Loucy (cell line): ENCODE measurements around the gene APOL2.

ENCODE experiments used
- H2AFZ ChIP-seq: fragments of 200-600 bp; sonication (generic); 2 replicates; pipeline ENCODE4 v1.6.0; 2016; ENCODE audit warnings: antibody characterized with exemption, mild to moderate bottlenecking, low read length, moderate library complexity
- H3F3A ChIP-seq: fragments of 200-600 bp; 2 replicates; pipeline ENCODE4 v1.6.0; 2016; ENCODE audit warnings: antibody characterized with exemption, low read depth, mild to moderate bottlenecking
- H3K27me3 ChIP-seq: fragments of 200-600 bp; sonication (generic); 2 replicates; pipeline ENCODE4 v1.6.1; 2014; ENCODE audit warnings: low read length, mild to moderate bottlenecking; ENCODE audit not compliant: insufficient read depth, poor library complexity, severe bottlenecking
- H3K36me3 ChIP-seq: fragments of 200-600 bp; sonication (generic); 2 replicates; pipeline ENCODE4 v1.6.1; 2016; ENCODE audit warnings: low read length; ENCODE audit not compliant: insufficient read depth
- H3K4me1 ChIP-seq: fragments of 200-600 bp; sonication (generic); 2 replicates; pipeline ENCODE4 v1.5.1; 2014; ENCODE audit warnings: low read length, mild to moderate bottlenecking; ENCODE audit not compliant: insufficient read depth, poor library complexity, severe bottlenecking
- H3K4me2 ChIP-seq: fragments of 200-600 bp; sonication (generic); 2 replicates; pipeline ENCODE4 v1.6.0; 2014; ENCODE audit warnings: antibody characterized with exemption, low read length, low read depth, mild to moderate bottlenecking; ENCODE audit not compliant: poor library complexity, severe bottlenecking
- H3K4me3 ChIP-seq: fragments of 200-600 bp; sonication (generic); 2 replicates; pipeline ENCODE4 v1.5.1; 2014; ENCODE audit warnings: low read length, mild to moderate bottlenecking, mixed read lengths; ENCODE audit not compliant: poor library complexity, severe bottlenecking
- H3K79me2 ChIP-seq: fragments of 200-600 bp; sonication (generic); 2 replicates; pipeline ENCODE4 v1.6.1; 2014; ENCODE audit warnings: low read length; ENCODE audit not compliant: insufficient read depth
- H3K9ac ChIP-seq: fragments of 200-600 bp; sonication (generic); 2 replicates; pipeline ENCODE4 v1.6.0; 2014; ENCODE audit warnings: mild to moderate bottlenecking, low read depth, low read length, moderate library complexity; ENCODE audit not compliant: poor library complexity, severe bottlenecking
- H3K9me2 ChIP-seq: fragments of 200-600 bp; sonication (generic); replicated peaks from 2 replicates; pipeline ENCODE4 v1.6.1; 2016; ENCODE audit warnings: low read depth, low read length, mixed read lengths
- H3K9me3 ChIP-seq: fragments of 200-600 bp; sonication (generic); 2 replicates; pipeline ENCODE4 v1.6.1; 2014; ENCODE audit warnings: mild to moderate bottlenecking, antibody characterized with exemption, low read length, low read depth; ENCODE audit not compliant: insufficient read depth
- H4K20me1 ChIP-seq: fragments of 200-600 bp; sonication (generic); 2 replicates; pipeline ENCODE4 v1.6.0; 2014; ENCODE audit warnings: antibody characterized with exemption, low read length, mild to moderate bottlenecking; ENCODE audit not compliant: insufficient read depth, poor library complexity, severe bottlenecking
- CTCF ChIP-seq: fragments of 200-600 bp; sonication (generic); conservative IDR thresholded peaks from 2 replicates; pipeline ENCODE4 v1.5.1; 2014; ENCODE audit warnings: mild to moderate bottlenecking, antibody characterized with exemption, low read length
- EZH2phosphoT487 ChIP-seq: fragments of 200-600 bp; IDR thresholded peaks from 2 replicates; pipeline ENCODE4 v1.6.1; 2018; ENCODE audit warnings: antibody characterized with exemption, mild to moderate bottlenecking, moderate library complexity, borderline replicate concordance

The APOL2 gene

GRCh38 chr22:36236388-36237319 is 2.7 kb downstream of the APOL2 start:
- no peaks in the 10 kb centered on the region for H3K27me3 ChIP-seq
- H3K9me2 ChIP-seq = no peaks in the 10 kb centered on the region
- peak overlapping the region; percentile 88 for H3K4me2 ChIP-seq
- peak overlapping the region; percentile 88 for H3K9ac ChIP-seq
- no peaks in the 10 kb centered on the region for H3K36me3 ChIP-seq
- peaks cover 33% of the 10 kb centered on the region for H3K79me2 ChIP-seq
- no peaks in the 10 kb centered on the region for H3K9me3 ChIP-seq
- peaks cover 47% of the 10 kb centered on the region for H3K4me1 ChIP-seq
- H2AFZ ChIP-seq = no peak overlapping the region
- H4K20me1 ChIP-seq = no peaks in the 10 kb centered on the region
- H3K4me3 ChIP-seq = peak overlapping the region; percentile 85
- no peak for TF ChIP-seq EZH2phosphoT487
- TF ChIP-seq CTCF = no peak
- H3F3A ChIP-seq = no peaks in the 10 kb centered on the region

DNA sequence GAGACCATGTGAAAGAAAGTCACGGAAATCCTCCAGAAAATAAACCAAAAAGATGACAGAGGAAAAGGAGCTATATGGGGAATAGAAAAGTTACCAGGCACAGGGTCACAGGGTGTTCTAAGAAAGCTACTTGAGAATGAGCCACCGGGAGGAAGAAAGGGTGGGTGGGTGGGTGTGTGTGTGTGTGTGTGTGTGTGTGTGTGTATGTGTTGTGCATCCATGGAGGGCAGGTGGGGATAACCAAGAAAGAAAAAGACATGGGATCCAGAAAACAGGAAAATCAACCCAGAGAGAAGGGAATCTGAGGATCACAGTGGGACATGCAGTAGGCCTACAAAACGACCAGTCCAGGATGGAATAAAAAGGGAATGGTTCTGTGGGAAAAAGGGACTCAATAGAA is 3.7 kb downstream of the APOL2 start:
- TF ChIP-seq EZH2phosphoT487 (no peak), CTCF (no peak)
- H3K9ac ChIP-seq = no peak overlapping the region
- H2AFZ ChIP-seq = no peak overlapping the region
- no peaks in the 10 kb centered on the region for H3K9me3 ChIP-seq
- no peaks in the 10 kb centered on the region for H3K9me2 ChIP-seq
- H3K79me2 ChIP-seq = peaks cover 33% of the 10 kb centered on the region
- no peaks in the 10 kb centered on the region for H3K27me3 ChIP-seq
- H3K4me2 ChIP-seq = peak overlapping the region; percentile 88
- H4K20me1 ChIP-seq = no peaks in the 10 kb centered on the region
- H3F3A ChIP-seq = no peaks in the 10 kb centered on the region
- peaks cover 47% of the 10 kb centered on the region for H3K4me1 ChIP-seq
- no peak overlapping the region for H3K4me3 ChIP-seq
- H3K36me3 ChIP-seq = no peaks in the 10 kb centered on the region

DNA sequence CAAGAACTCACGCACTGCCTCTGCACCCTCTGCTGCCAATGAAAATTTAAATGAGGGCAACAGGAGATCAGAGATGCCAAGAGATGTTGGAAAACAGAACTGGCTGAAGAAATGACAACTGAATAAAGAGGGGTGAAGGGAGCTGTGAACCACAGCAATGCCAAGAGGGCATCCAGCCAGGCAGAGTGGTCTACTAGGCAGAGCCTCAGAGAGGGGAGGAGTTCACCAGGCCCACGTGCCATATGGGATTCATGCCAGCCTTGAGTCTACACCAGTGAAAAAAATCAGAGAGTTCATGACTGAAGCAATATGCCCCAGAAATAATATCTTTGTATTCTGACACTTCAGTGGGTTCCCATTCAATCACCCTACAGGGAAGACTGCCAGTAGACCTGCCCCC is 4.4 kb downstream of the APOL2 start:
- Histone ChIP-seq H3F3A (no peaks in the 10 kb centered on the region), H3K4me3 (no peak overlapping the region), H3K9me2 (no peaks in the 10 kb centered on the region), H3K4me1 (peaks cover 46% of the 10 kb centered on the region), H2AFZ (no peak overlapping the region), H3K36me3 (no peaks in the 10 kb centered on the region), H3K9ac (no peak overlapping the region), H3K27me3 (no peaks in the 10 kb centered on the region), H3K9me3 (no peaks in the 10 kb centered on the region), H4K20me1 (no peaks in the 10 kb centered on the region), H3K4me2 (peak overlapping the region; percentile 31), H3K79me2 (peaks cover 33% of the 10 kb centered on the region)
- TF ChIP-seq EZH2phosphoT487 (no peak), CTCF (no peak)
